A549 treated with AZD9567 at 1 μM for 4 hours (cell line): ENCODE measurements around the gene CLCN2. TPM values are rescaled to one million over a fixed set of nuclear protein-coding genes. Genes with fewer than 3 reads are reported as not detected.

Source experiments
- total RNA-seq: library from RNA; stranded (reverse); fragments of 200-300 nt; extraction: Qiagen RNA extraction; gene quantifications from 5 replicates; pipeline ENCODE4 v1.2.3, GENCODE V29; 2022; ENCODE audit not compliant: insufficient read depth

Gene CLCN2
- total RNA-seq: 2.6 to 7.0 TPM (median 6.4 TPM) in 5 replicates

GRCh38 chr3:184361532-184361931 is at the start of gene CLCN2, which contains the start of gene POLR2H:
Gene CLCN2 (minus strand): TSS chr3:184361605. CDS start chr3:184361479, 126 bp downstream.
Gene POLR2H (plus strand): TSS chr3:184361710. CDS start chr3:184363493, 1,783 bp downstream.

GRCh38 chr3:184379358-184380184 is 18.2 kb upstream of the CLCN2 start, which contains the start of gene CHRD:
Gene CHRD (plus strand): TSS chr3:184380054. CDS start chr3:184380319, 265 bp downstream.

GRCh38 chr3:184377882-184378445 is 16.6 kb upstream of the CLCN2 start, which contains the start of gene THPO:
Gene THPO (minus strand): TSS chr3:184378207. CDS start chr3:184376259, 1,948 bp downstream.

GRCh38 chr3:184337399-184337714 is 24.0 kb downstream of the CLCN2 start, which contains the start of gene FAM131A:
Gene FAM131A (plus strand): TSS chr3:184337600. CDS start chr3:184337631, 31 bp downstream.

GRCh38 chr3:184314363-184314699 is 47.1 kb downstream of the CLCN2 start, which contains the start of gene EIF4G1:
Gene EIF4G1 (plus strand): TSS chr3:184314606. CDS start chr3:184315797, 1,191 bp downstream.

GRCh38 chr3:184298759-184299487 is 62.5 kb downstream of the CLCN2 start, which contains the start of gene PSMD2:
Gene PSMD2 (plus strand): TSS chr3:184299241. CDS start chr3:184299267, 26 bp downstream.

Other genes starting within 250 kb of the CLCN2 start
- 20.0 to 30.1 TPM (median 29.4 TPM) in 5 replicates for gene EIF2B5, start 226.2 kb downstream of the CLCN2 start, total RNA-seq
- 19.5 to 27.8 TPM (median 26.1 TPM) in 5 replicates for gene DVL3, start 206.2 kb downstream of the CLCN2 start, total RNA-seq
- gene AP2M1, start 186.8 kb downstream of the CLCN2 start, total RNA-seq: 297 to 322 TPM (median 311 TPM) in 5 replicates
- 29.6 to 39.2 TPM (median 36.9 TPM) in 5 replicates for gene ABCF3, start 175.4 kb downstream of the CLCN2 start, total RNA-seq
- gene VWA5B2, start 132.0 kb downstream of the CLCN2 start, total RNA-seq: 0.31 to 0.63 TPM (median 0.49 TPM) in 4 of 5 replicates, not detected in the other
- 54.6 to 81.9 TPM (median 70.6 TPM) in 5 replicates for gene ALG3, start 112.6 kb downstream of the CLCN2 start, total RNA-seq
- gene EEF1AKMT4, start 111.9 kb downstream of the CLCN2 start, total RNA-seq: 11.9 to 14.1 TPM (median 13.0 TPM) in 5 replicates
- 1.3 to 1.7 TPM (median 1.4 TPM) in 4 of 5 replicates, not detected in the other for gene CAMK2N2, start 100.1 kb downstream of the CLCN2 start, total RNA-seq
- not detected in 5 replicates for gene ECE2, start 85.6 kb downstream of the CLCN2 start, total RNA-seq
- gene PSMD2, start 62.4 kb downstream of the CLCN2 start, total RNA-seq: 299 to 355 TPM (median 301 TPM) in 5 replicates
- gene EIF4G1, start 47.0 kb downstream of the CLCN2 start, total RNA-seq: 234 to 275 TPM (median 244 TPM) in 5 replicates
- gene FAM131A, start 24.0 kb downstream of the CLCN2 start, total RNA-seq: 11.0 to 12.3 TPM (median 11.8 TPM) in 5 replicates
- gene POLR2H, start 105 bp upstream of the CLCN2 start, total RNA-seq: 75.8 to 84.8 TPM (median 81.8 TPM) in 5 replicates
- 0.06 TPM in 1 of 5 replicates, not detected in the others for gene THPO, start 16.6 kb upstream of the CLCN2 start, total RNA-seq
- 0.15 to 0.35 TPM (median 0.25 TPM) in 4 of 5 replicates, not detected in the other for gene CHRD, start 18.4 kb upstream of the CLCN2 start, total RNA-seq
- 0.28 to 0.80 TPM (median 0.58 TPM) in 5 replicates for gene EPHB3, start 200.2 kb upstream of the CLCN2 start, total RNA-seq